IPS-NIHi7 (cell line): ENCODE data around the gene KRTAP20-2.

Source experiments
- DNase-seq: peaks from one replicate; pipeline ENCODE4 v3.0.0; 2012; ENCODE audit warnings: mixed read lengths; ENCODE audit errors: extremely low spot score

Gene KRTAP20-2

DNA sequence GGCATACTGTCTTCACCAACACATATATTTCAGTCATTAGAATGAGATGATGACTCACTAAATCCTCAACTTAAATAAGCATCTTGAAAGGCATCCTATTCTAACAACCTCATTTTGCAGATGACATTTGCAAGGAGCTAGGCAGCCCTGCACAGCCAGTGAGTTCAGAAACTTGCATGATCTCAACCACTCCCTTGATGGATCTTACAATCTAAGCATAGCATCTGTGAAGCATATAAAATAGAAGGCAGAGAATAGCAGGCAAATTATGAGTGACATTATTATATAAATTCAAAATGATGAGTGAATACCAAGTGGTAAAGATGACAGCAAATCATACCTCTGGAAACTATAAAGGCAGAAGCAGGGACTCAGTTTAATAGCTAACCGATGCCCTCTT, 39.3 kb downstream of the KRTAP20-2 start:
- DNase-seq = no peak

GRCh38 chr21:30676737-30677136, 41.7 kb downstream of the KRTAP20-2 start:
- no peak for DNase-seq

DNA sequence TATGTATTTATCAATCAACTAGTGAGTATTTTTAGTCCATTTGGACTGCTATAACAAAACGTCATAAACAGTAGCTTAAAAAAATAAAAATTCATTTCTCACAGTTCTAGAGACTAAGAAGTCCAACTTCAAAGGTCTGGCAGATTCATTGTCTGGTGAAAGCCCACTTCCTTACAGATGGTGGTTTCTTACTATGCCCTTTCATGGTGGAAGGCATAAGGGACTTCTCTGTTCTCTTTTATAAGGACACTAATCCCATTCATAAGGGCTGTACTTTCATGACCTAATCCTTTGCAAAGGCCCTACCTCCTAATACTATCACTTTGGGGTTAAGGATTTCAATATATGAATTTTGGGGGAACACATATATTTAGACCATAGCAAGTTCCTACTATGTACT, 45.6 kb downstream of the KRTAP20-2 start:
- DNase-seq = no peak

DNA sequence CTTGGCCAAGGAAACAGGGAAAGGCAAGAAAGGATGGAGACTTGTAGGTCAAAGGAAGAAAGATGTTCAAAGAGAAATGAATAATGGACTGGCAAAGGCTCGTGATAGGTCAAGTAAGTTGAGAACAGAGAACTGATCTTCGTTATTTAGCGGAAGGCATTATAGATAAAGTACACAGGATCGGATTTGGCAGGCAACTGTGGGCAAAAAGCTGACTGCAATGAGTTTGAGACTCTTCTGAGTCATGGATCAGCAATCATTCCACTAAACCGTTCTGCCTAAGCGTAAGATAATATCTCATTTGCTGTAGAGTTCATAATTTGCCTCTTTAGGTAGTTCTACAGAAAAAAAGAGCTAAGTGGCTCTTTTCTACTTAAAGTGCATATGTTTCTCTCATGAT, 49.5 kb downstream of the KRTAP20-2 start:
- no peak for DNase-seq
